Right atrium auricular region (tissue), 2 donors: Measurements from ENCODE around the gene ARID5B. TPM values are rescaled to one million over a fixed set of nuclear protein-coding genes. Genes with fewer than 3 reads are reported as not detected.

Experiments
- DNase-seq: peaks from one replicate; pipeline ENCODE4 v3.0.0-alpha.2; 2019; ENCODE audit warnings: low spot score
- H3K27ac ChIP-seq, 2 donors: fragments of 200-600 bp; sonication (generic); 1 replicate in 1 of 2; 2 replicates in 1 of 2; pipeline ENCODE4 v1.5.1; 2016 to 2019
- H3K27me3 ChIP-seq, 2 donors: fragments of 200-600 bp; sonication (generic); one replicate each; pipeline versions ENCODE4 v1.5.1 to v1.6.0; 2017 to 2019
- H3K36me3 ChIP-seq: fragments of 200-600 bp; sonication (generic); one replicate; pipeline ENCODE4 v1.5.1; 2016
- H3K4me1 ChIP-seq, 2 donors: fragments of 200-600 bp; sonication (generic); one replicate each; pipeline versions ENCODE4 v1.5.1 to v1.6.0; 2017 to 2019
- H3K4me3 ChIP-seq, 2 donors: fragments of 200-600 bp; sonication (generic); 1 replicate in 1 of 2; 2 replicates in 1 of 2; pipeline ENCODE4 v1.5.1; 2017 to 2019; ENCODE audit warnings: mild to moderate bottlenecking in 1 of 2, moderate library complexity in 1 of 2
- H3K9me3 ChIP-seq, 2 donors: fragments of 200-600 bp; sonication (generic); one replicate each; pipeline ENCODE4 v1.5.1; 2019
- CTCF ChIP-seq, 2 donors: fragments of 200-600 bp; sonication (generic); IDR thresholded peaks; one replicate each; pipeline ENCODE4 v1.5.1; 2019; ENCODE audit warnings: antibody characterized with exemption in 2 of 2
- total RNA-seq, 2 donors: library from RNA; depleted of rRNA; stranded (reverse); fragments of >200 nt; gene quantifications; one replicate each; pipeline ENCODE4 v1.1.0, GENCODE V29; 2016

Gene ARID5B
- total RNA-seq, 2 donors from 2014 or later, result 37.9 to 53.4 TPM

GRCh38 chr10:61896854-61897661 is 4.4 kb upstream of the ARID5B start:
- Histone ChIP-seq H3K27ac (peak overlapping the region; percentile 49 to 64), H3K4me3 (peak overlapping the region; percentile 31 to 54), H3K9me3 (no peaks in the 10 kb centered on the region), H3K4me1 (peaks cover 0 to 25% of the 10 kb centered on the region in 2 donors), H3K27me3 (no peaks in the 10 kb centered on the region), H3K36me3 (no peaks in the 10 kb centered on the region)
- peak; percentile 48 to 75 for TF ChIP-seq CTCF (IDR thresholded peaks at IDR 0.05)
- DNase-seq, result peak; percentile 70

- peak in 1 of 2 donors; percentile 44 for TF ChIP-seq CTCF (IDR thresholded peaks at IDR 0.05)
- Histone ChIP-seq H3K9me3 (no peaks in the 10 kb centered on the region), H3K27me3 (no peaks in the 10 kb centered on the region), H3K27ac (peak overlapping the region; percentile 49 to 64), H3K36me3 (no peaks in the 10 kb centered on the region), H3K4me3 (peak overlapping the region; percentile 31 to 54), H3K4me1 (peaks cover 0 to 25% of the 10 kb centered on the region in 2 donors)
- peak; percentile 80 for DNase-seq
These were observed 3.6 kb upstream of the ARID5B start for GRCh38 chr10:61897671-61898434.

GRCh38 chr10:61898435-61898778 is 3.1 kb upstream of the ARID5B start:
- H3K9me3 ChIP-seq, result no peaks in the 10 kb centered on the region
- TF ChIP-seq CTCF (IDR thresholded peaks at IDR 0.05), result no peak
- H3K4me1 ChIP-seq, result peaks cover 0 to 25% of the 10 kb centered on the region in 2 donors
- H3K4me3 ChIP-seq, result no peak overlapping the region
- no peaks in the 10 kb centered on the region for H3K36me3 ChIP-seq
- no peak overlapping the region for H3K27ac ChIP-seq
- DNase-seq, result no peak
- H3K27me3 ChIP-seq, result no peaks in the 10 kb centered on the region

GRCh38 chr10:61899069-61899531 is 2.4 kb upstream of the ARID5B start:
- no peak for TF ChIP-seq CTCF (IDR thresholded peaks at IDR 0.05)
- Histone ChIP-seq H3K4me3 (no peak overlapping the region), H3K27me3 (no peaks in the 10 kb centered on the region), H3K9me3 (no peaks in the 10 kb centered on the region), H3K27ac (no peak overlapping the region), H3K36me3 (no peaks in the 10 kb centered on the region), H3K4me1 (peaks cover 0 to 28% of the 10 kb centered on the region in 2 donors)
- no peak for DNase-seq

GRCh38 chr10:61899663-61899996 is 1.9 kb upstream of the ARID5B start:
- no peak for DNase-seq
- peak overlapping the region; percentile 49 to 53 for H3K27ac ChIP-seq

More at GRCh38 chr10:61899663-61899996, 1.9 kb upstream of the ARID5B start:
- peak overlapping the region; percentile 73 to 76 for H3K4me3 ChIP-seq
- no peaks in the 10 kb centered on the region for H3K9me3 ChIP-seq
- no peak for TF ChIP-seq CTCF (IDR thresholded peaks at IDR 0.05)
- H3K27me3 ChIP-seq, result no peaks in the 10 kb centered on the region
- H3K4me1 ChIP-seq, result peaks cover 0 to 33% of the 10 kb centered on the region in 2 donors
- no peaks in the 10 kb centered on the region for H3K36me3 ChIP-seq
